Astrocyte (in vitro differentiated cells and primary cell): Measurements from ENCODE around the gene ATRIP. TPM values are rescaled to one million over a fixed set of nuclear protein-coding genes. Genes with fewer than 3 reads are reported as not detected.

Experiments
- DNase-seq: peaks from one replicate; pipeline ENCODE4 v3.0.0-alpha.2; 2010; ENCODE audit warnings: low read depth
- FAIRE-seq: peaks from 2 replicates; lab custom pipeline; 2011; peaks lifted over from hg19 to GRCh38; lab: Jason Lieb, UNC
- H2AFZ ChIP-seq: 2 replicates; pipeline ENCODE4 v1.6.0; 2012; ENCODE audit warnings: low read depth, low read length, inconsistent platforms
- H3K27ac ChIP-seq: 2 replicates; pipeline ENCODE4 v1.5.1; 2011; ENCODE audit warnings: low read depth, low read length, inconsistent platforms
- H3K27me3 ChIP-seq: 2 replicates; pipeline ENCODE4 v1.6.0; 2011; ENCODE audit warnings: low read length, inconsistent platforms; ENCODE audit not compliant: insufficient read depth
- H3K36me3 ChIP-seq: 2 replicates; pipeline ENCODE4 v1.5.1; 2011; ENCODE audit warnings: low read length, inconsistent platforms; ENCODE audit not compliant: insufficient read depth
- H3K4me1 ChIP-seq: 2 replicates; pipeline ENCODE4 v1.5.1; 2011; ENCODE audit warnings: low read length, inconsistent platforms; ENCODE audit not compliant: insufficient read depth
- H3K4me2 ChIP-seq: 2 replicates; pipeline ENCODE4 v1.6.0; 2012; ENCODE audit warnings: low read length, inconsistent platforms
- H3K4me3 ChIP-seq: 2 replicates; pipeline ENCODE4 v1.5.1; 2011; ENCODE audit warnings: low read depth, mild to moderate bottlenecking, low read length, inconsistent platforms; ENCODE audit not compliant: insufficient read depth
- H3K79me2 ChIP-seq: 2 replicates; pipeline ENCODE4 v1.6.0; 2012; ENCODE audit warnings: mild to moderate bottlenecking, low read length, inconsistent platforms; ENCODE audit not compliant: insufficient read depth
- H3K9ac ChIP-seq: 2 replicates; pipeline ENCODE4 v1.6.0; 2012; ENCODE audit warnings: mild to moderate bottlenecking, low read length, inconsistent platforms
- H3K9me3 ChIP-seq: 2 replicates; pipeline ENCODE4 v1.5.1; 2012; ENCODE audit warnings: low read depth, mild to moderate bottlenecking, low read length, inconsistent platforms; ENCODE audit not compliant: insufficient read depth
- H4K20me1 ChIP-seq: 2 replicates; pipeline ENCODE4 v1.6.0; 2012; ENCODE audit warnings: low read length, inconsistent platforms; ENCODE audit not compliant: insufficient read depth
- H3K27ac Mint-ChIP-seq: one replicate; pipeline ENCODE4 v1.8.0; 2021; ENCODE audit warnings: mild to moderate bottlenecking, mixed read lengths; ENCODE audit not compliant: unreplicated experiment
- H3K27me3 Mint-ChIP-seq: one replicate; pipeline ENCODE4 v1.8.0; 2021; ENCODE audit warnings: low read depth, mixed read lengths; ENCODE audit not compliant: unreplicated experiment
- H3K36me3 Mint-ChIP-seq: one replicate; pipeline ENCODE4 v1.8.0; 2021; ENCODE audit warnings: low read depth, mixed read lengths; ENCODE audit not compliant: unreplicated experiment
- H3K4me1 Mint-ChIP-seq: one replicate; pipeline ENCODE4 v1.8.0; 2021; ENCODE audit warnings: low read depth, mixed read lengths; ENCODE audit not compliant: unreplicated experiment
- H3K4me3 Mint-ChIP-seq: one replicate; pipeline ENCODE4 v1.8.0; 2021; ENCODE audit warnings: mild to moderate bottlenecking, moderate library complexity, mixed read lengths; ENCODE audit not compliant: unreplicated experiment
- H3K9me3 Mint-ChIP-seq: one replicate; pipeline ENCODE4 v1.8.0; 2021; ENCODE audit warnings: mild to moderate bottlenecking, mixed read lengths; ENCODE audit not compliant: unreplicated experiment
- CTCF ChIP-seq: IDR thresholded peaks from 2 replicates; pipeline ENCODE4 v1.5.1; 2011; ENCODE audit warnings: low read depth, mild to moderate bottlenecking, inconsistent platforms, low read length, moderate library complexity; ENCODE audit not compliant: insufficient read depth
- EZH2 ChIP-seq: IDR thresholded peaks from 2 replicates; pipeline ENCODE4 v1.6.1; 2012; ENCODE audit warnings: mild to moderate bottlenecking, low read length, inconsistent platforms; ENCODE audit not compliant: insufficient read depth
- total RNA-seq: library from RNA; stranded (reverse); gene quantifications from 2 replicates; pipeline ENCODE4 v1.2.1, GENCODE V29; 2021

Gene ATRIP
- total RNA-seq, 1 donor from 2014 or later: 6.2 TPM

GRCh38 chr3:48419597-48419996, 26.9 kb upstream of the ATRIP start:
- TF ChIP-seq CTCF (no peak), EZH2 (no peak)
- no peaks in the 10 kb centered on the region for H3K36me3 ChIP-seq
- H3K4me2 ChIP-seq: no peak overlapping the region
- Mint-ChIP-seq H3K36me3 (peaks cover 14% of the 10 kb centered on the region), H3K9me3 (no peaks in the 10 kb centered on the region), H3K27ac (no peak overlapping the region), H3K4me1 (peaks cover 3% of the 10 kb centered on the region), H3K4me3 (no peak overlapping the region), H3K27me3 (no peaks in the 10 kb centered on the region)
- H4K20me1 ChIP-seq: peaks cover 60% of the 10 kb centered on the region
- H3K27me3 ChIP-seq: no peaks in the 10 kb centered on the region
- peaks cover 9% of the 10 kb centered on the region for H3K79me2 ChIP-seq
- no peaks in the 10 kb centered on the region for H3K9me3 ChIP-seq
- no peak for DNase-seq
- no peak overlapping the region for H2AFZ ChIP-seq
- FAIRE-seq: no peak
- no peak overlapping the region for H3K27ac ChIP-seq
- H3K4me3 ChIP-seq: no peak overlapping the region
- H3K4me1 ChIP-seq: no peaks in the 10 kb centered on the region
- no peak overlapping the region for H3K9ac ChIP-seq

- peaks cover 7% of the 10 kb centered on the region for H3K4me1 ChIP-seq
- Mint-ChIP-seq H3K27me3 (no peaks in the 10 kb centered on the region), H3K4me3 (no peak overlapping the region), H3K27ac (no peak overlapping the region), H3K9me3 (no peaks in the 10 kb centered on the region), H3K4me1 (peaks cover 10% of the 10 kb centered on the region), H3K36me3 (peaks cover 14% of the 10 kb centered on the region)
- H3K9ac ChIP-seq: no peak overlapping the region
- H3K79me2 ChIP-seq: peaks cover 19% of the 10 kb centered on the region
- H4K20me1 ChIP-seq: peaks cover 68% of the 10 kb centered on the region
- no peak overlapping the region for H3K4me2 ChIP-seq
- no peak overlapping the region for H2AFZ ChIP-seq
- TF ChIP-seq EZH2: no peak
- FAIRE-seq (no peak), DNase-seq (no peak)
- H3K4me3 ChIP-seq: no peak overlapping the region
- H3K9me3 ChIP-seq: no peaks in the 10 kb centered on the region
- H3K36me3 ChIP-seq: no peaks in the 10 kb centered on the region
- H3K27ac ChIP-seq: no peak overlapping the region
- no peaks in the 10 kb centered on the region for H3K27me3 ChIP-seq
Measured at GRCh38 chr3:48420561-48420960, 26.0 kb upstream of the ATRIP start.

- H3K27me3 Mint-ChIP-seq: no peaks in the 10 kb centered on the region
- DNase-seq (no peak), FAIRE-seq (no peak)
- no peak overlapping the region for H3K27ac Mint-ChIP-seq
- TF ChIP-seq EZH2: no peak
- TF ChIP-seq CTCF: no peak
- peaks cover 19% of the 10 kb centered on the region for H3K4me1 Mint-ChIP-seq
- no peak overlapping the region for H3K4me3 ChIP-seq
- no peak overlapping the region for H3K4me2 ChIP-seq
- H3K79me2 ChIP-seq: peaks cover 36% of the 10 kb centered on the region
- peaks cover 79% of the 10 kb centered on the region for H4K20me1 ChIP-seq
- H2AFZ ChIP-seq: no peak overlapping the region
- H3K9me3 ChIP-seq: no peaks in the 10 kb centered on the region
- H3K4me1 ChIP-seq: peaks cover 23% of the 10 kb centered on the region
- no peaks in the 10 kb centered on the region for H3K27me3 ChIP-seq
- no peaks in the 10 kb centered on the region for H3K36me3 ChIP-seq
- H3K9me3 Mint-ChIP-seq: no peaks in the 10 kb centered on the region
- H3K4me3 Mint-ChIP-seq: no peak overlapping the region
- H3K9ac ChIP-seq: no peak overlapping the region
- H3K36me3 Mint-ChIP-seq: peaks cover 10% of the 10 kb centered on the region
- H3K27ac ChIP-seq: no peak overlapping the region
Measured at GRCh38 chr3:48422272-48422671, 24.3 kb upstream of the ATRIP start.
